Measurements from ENCODE around the gene JAK3. TPM values are rescaled to one million over a fixed set of nuclear protein-coding genes. Genes with fewer than 3 reads are reported as not detected.

The JAK3 gene
- total RNA-seq, 1 experiment from 2014 or later = 4.4 TPM

DNA sequence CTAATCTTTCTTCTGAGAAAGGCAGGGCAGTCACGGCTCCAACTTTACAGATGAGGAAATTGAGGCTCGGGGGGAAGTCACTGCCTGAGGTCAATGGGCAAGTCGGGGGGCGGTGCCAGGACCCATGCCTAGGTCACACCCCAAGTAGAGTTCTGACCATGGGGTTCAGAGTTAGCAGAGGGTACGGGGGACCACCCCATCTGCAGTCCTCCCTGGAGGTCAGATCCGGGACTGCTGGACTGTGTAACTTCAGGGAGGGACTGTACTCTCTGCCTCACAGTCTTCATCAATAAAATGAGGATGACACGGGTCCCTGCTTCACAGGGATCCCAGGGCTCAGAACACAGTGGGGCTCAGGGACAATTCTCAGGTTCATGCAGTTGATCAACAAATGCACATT, 31.7 kb upstream of the JAK3 start (continued):
- TF ChIP-seq ATF3 (CRISPR knock-in tag; conservative IDR thresholded peaks at IDR 0.05) (no peak), EMX1 (CRISPR knock-in tag; IDR thresholded peaks at IDR 0.05) (no peak), FOXJ3 (CRISPR knock-in tag; IDR thresholded peaks at IDR 0.05; ENCODE audit: borderline replicate concordance) (no peak), MLX (CRISPR knock-in tag; IDR thresholded peaks at IDR 0.05) (no peak)

DNA sequence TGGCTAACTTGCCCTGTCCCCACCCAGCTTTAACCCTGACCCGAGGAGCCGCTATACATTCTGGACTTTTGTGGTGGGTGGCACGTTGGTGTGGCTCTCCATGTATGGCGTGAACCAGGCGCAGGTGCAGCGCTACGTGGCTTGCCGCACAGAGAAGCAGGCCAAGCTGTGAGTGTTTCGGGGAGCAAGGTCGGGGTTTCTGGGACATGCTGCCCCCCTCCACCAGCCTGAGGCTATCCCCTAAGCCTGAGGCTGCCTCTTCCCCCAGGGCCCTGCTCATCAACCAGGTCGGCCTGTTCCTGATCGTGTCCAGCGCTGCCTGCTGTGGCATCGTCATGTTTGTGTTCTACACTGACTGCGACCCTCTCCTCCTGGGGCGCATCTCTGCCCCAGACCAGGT, 29.9 kb upstream of the JAK3 start:
- POLR2A ChIA-PET = no interaction called here
- H3K27me3 Mint-ChIP-seq (ENCODE audit: low read depth) = peaks cover 8% of the 10 kb centered on the region; the same call in 1 of the 2 replicates
- no peak overlapping the region for H3K4me3 Mint-ChIP-seq

More for the DNA sequence above, 29.9 kb upstream of the JAK3 start:
- ATAC-seq (no peak), DNase-seq (ENCODE audit: low spot score) (no peak)
- Mint-ChIP-seq H3K4me1 (peaks cover 5% of the 10 kb centered on the region), H3K9me3 (no peaks in the 10 kb centered on the region), H3K27ac (no peak overlapping the region), H3K36me3 (no peaks in the 10 kb centered on the region)
- TF ChIP-seq ESRRA (CRISPR knock-in tag; IDR thresholded peaks at IDR 0.05; ENCODE audit: borderline replicate concordance) = no peak
- TF ChIP-seq, protein P1, sequence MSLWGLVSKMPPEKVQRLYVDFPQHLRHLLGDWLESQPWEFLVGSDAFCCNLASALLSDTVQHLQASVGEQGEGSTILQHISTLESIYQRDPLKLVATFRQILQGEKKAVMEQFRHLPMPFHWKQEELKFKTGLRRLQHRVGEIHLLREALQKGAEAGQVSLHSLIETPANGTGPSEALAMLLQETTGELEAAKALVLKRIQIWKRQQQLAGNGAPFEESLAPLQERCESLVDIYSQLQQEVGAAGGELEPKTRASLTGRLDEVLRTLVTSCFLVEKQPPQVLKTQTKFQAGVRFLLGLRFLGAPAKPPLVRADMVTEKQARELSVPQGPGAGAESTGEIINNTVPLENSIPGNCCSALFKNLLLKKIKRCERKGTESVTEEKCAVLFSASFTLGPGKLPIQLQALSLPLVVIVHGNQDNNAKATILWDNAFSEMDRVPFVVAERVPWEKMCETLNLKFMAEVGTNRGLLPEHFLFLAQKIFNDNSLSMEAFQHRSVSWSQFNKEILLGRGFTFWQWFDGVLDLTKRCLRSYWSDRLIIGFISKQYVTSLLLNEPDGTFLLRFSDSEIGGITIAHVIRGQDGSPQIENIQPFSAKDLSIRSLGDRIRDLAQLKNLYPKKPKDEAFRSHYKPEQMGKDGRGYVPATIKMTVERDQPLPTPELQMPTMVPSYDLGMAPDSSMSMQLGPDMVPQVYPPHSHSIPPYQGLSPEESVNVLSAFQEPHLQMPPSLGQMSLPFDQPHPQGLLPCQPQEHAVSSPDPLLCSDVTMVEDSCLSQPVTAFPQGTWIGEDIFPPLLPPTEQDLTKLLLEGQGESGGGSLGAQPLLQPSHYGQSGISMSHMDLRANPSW (CRISPR knock-in tag; conservative IDR thresholded peaks at IDR 0.05; ENCODE audit: low read depth) = no peak
- no peak for TF ChIP-seq ZNF121 (CRISPR knock-in tag; IDR thresholded peaks at IDR 0.05)
- no peak for TF ChIP-seq AR (CRISPR knock-in tag; IDR thresholded peaks at IDR 0.05)
- TF ChIP-seq ZNF138 (CRISPR knock-in tag; conservative IDR thresholded peaks at IDR 0.05) = no peak
- TF ChIP-seq NR3C1 (CRISPR knock-in tag; conservative IDR thresholded peaks at IDR 0.05; ENCODE audit: low read depth) = no peak
- TF ChIP-seq ZNF423 (CRISPR knock-in tag; IDR thresholded peaks at IDR 0.05) = no peak
- no peak for TF ChIP-seq ZBTB43 (CRISPR knock-in tag; IDR thresholded peaks at IDR 0.05)
- TF ChIP-seq RELA (CRISPR knock-in tag; IDR thresholded peaks at IDR 0.05; ENCODE audit: borderline replicate concordance) = no peak
- no peak for TF ChIP-seq MYBL2 (CRISPR knock-in tag; IDR thresholded peaks at IDR 0.05)
- no peak for TF ChIP-seq JAZF1 (CRISPR knock-in tag; IDR thresholded peaks at IDR 0.05)
- TF ChIP-seq ARID4B (CRISPR knock-in tag; IDR thresholded peaks at IDR 0.05; ENCODE audit: borderline replicate concordance) = no peak
- TF ChIP-seq NR2C2 (CRISPR knock-in tag; IDR thresholded peaks at IDR 0.05) = no peak
- CTCF ChIA-PET = interaction anchor here (0.7 to 1.3 kb wide), 2 partner anchors 22 to 55 kb away, joined by 3 to 6 read pairs; partner anchors contain the start of gene CCDC124

Measured in WTC11 (cell line).